ENCODE measurements around the gene TMIGD2.

DNA sequence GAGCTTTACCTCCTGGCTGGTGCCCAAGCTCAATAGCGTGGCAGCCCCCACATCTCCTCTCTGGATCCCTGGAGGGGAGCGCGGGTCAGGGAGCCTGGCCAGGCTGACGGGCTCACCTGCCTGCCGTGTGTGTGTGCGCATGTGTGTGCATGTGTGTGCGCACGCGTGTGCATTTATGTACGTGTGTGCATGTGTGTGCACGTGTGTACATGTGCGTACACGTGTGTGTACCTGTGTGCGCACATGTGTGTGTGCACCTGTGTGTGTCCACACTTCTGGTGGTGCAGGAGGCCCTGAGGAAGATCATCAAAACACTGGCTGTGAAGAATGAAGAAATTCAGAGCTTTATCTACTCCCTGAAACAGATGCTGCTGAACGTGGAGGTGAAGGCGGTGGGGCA is 3.5 kb upstream of the TMIGD2 start:
- TF ChIP-seq POLR2AphosphoS5 (IDR thresholded peaks at IDR 0.05) (no peak), EP300 (IDR thresholded peaks at IDR 0.05; ENCODE audit: low read depth) (no peak), POLR2A (IDR thresholded peaks at IDR 0.05) (no peak)
- TF ChIP-seq, protein P1, sequence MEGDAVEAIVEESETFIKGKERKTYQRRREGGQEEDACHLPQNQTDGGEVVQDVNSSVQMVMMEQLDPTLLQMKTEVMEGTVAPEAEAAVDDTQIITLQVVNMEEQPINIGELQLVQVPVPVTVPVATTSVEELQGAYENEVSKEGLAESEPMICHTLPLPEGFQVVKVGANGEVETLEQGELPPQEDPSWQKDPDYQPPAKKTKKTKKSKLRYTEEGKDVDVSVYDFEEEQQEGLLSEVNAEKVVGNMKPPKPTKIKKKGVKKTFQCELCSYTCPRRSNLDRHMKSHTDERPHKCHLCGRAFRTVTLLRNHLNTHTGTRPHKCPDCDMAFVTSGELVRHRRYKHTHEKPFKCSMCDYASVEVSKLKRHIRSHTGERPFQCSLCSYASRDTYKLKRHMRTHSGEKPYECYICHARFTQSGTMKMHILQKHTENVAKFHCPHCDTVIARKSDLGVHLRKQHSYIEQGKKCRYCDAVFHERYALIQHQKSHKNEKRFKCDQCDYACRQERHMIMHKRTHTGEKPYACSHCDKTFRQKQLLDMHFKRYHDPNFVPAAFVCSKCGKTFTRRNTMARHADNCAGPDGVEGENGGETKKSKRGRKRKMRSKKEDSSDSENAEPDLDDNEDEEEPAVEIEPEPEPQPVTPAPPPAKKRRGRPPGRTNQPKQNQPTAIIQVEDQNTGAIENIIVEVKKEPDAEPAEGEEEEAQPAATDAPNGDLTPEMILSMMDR (IDR thresholded peaks at IDR 0.05), result no peak
